IMR-90 (cell line): ENCODE data around the gene SLC25A12. TPM values are rescaled to one million over a fixed set of nuclear protein-coding genes. Genes with fewer than 3 reads are reported as not detected.

Experiments
- ATAC-seq: fragments of 200-7000 bp; cut with Tn5 transposase; 2 replicates; pipeline ENCODE4 v1.9.1; 2020; ENCODE audit warnings: low read depth, mild to moderate bottlenecking, moderate library complexity
- BruUV-seq: library from RNA; stranded (reverse); fragments of 400-500 nt; replicated peaks from 2 replicates; lab custom pipeline; 2021; lab: Mats Ljungman, UMichigan
- CTCF ChIA-PET: fragments of 300-600 bp; formaldehyde crosslinking; extraction: SDS; loops from one replicate; lab custom pipeline; 2021; ENCODE audit warnings: antibody characterized with exemption; lab: Yijun Ruan, JAX
- POLR2A ChIA-PET: fragments of 300-600 bp; sonication (Branson Sonifier 250); formaldehyde crosslinking; loops from one replicate; lab custom pipeline; 2022; ENCODE audit warnings: antibody characterized with exemption; ENCODE audit not compliant: unreplicated experiment; lab: Charles Lee
- DNase-seq: peaks from one replicate; pipeline ENCODE4 v3.0.0; 2013
- H2AFZ ChIP-seq: replicated peaks from 2 replicates; pipeline ENCODE3; 2013; ENCODE audit warnings: low read length, mild to moderate bottlenecking; ENCODE audit not compliant: poor library complexity
- H2AK5ac ChIP-seq: 2 replicates; pipeline ENCODE4 v1.6.1; 2013; ENCODE audit warnings: low read depth, low read length, inconsistent platforms
- H2AK9ac ChIP-seq: replicated peaks from 2 replicates; pipeline ENCODE3; 2013; ENCODE audit warnings: mild to moderate bottlenecking, low read depth, low read length, moderate library complexity; ENCODE audit not compliant: poor library complexity
- H2BK120ac ChIP-seq: 2 replicates; pipeline ENCODE4 v1.6.1; 2013; ENCODE audit warnings: low read depth, low read length, inconsistent platforms
- H2BK15ac ChIP-seq: 3 replicates; pipeline ENCODE4 v1.6.1; 2013; ENCODE audit warnings: low read depth, low read length, inconsistent platforms
- H2BK20ac ChIP-seq: 2 replicates; pipeline ENCODE4 v1.6.1; 2013; ENCODE audit warnings: low read depth, mild to moderate bottlenecking, inconsistent platforms, low read length, moderate library complexity
- H2BK5ac ChIP-seq: 2 replicates; pipeline ENCODE4 v1.6.1; 2013; ENCODE audit warnings: mild to moderate bottlenecking, low read depth, low read length, inconsistent platforms; ENCODE audit not compliant: poor library complexity, severe bottlenecking
- H3K14ac ChIP-seq: replicated peaks from 2 replicates; pipeline ENCODE4 v1.6.1; 2013; ENCODE audit warnings: low read depth, low read length, inconsistent platforms
- H3K18ac ChIP-seq: 2 replicates; pipeline ENCODE4 v1.6.1; 2013; ENCODE audit warnings: low read depth, low read length, control low read depth
- H3K23ac ChIP-seq: 2 replicates; pipeline ENCODE4 v1.6.1; 2013; ENCODE audit warnings: low read depth, low read length, inconsistent platforms
- H3K27ac ChIP-seq: 2 replicates; pipeline ENCODE4 v1.5.1; 2013; ENCODE audit warnings: mild to moderate bottlenecking, control low read depth, low read length; ENCODE audit not compliant: insufficient read depth
- H3K27me3 ChIP-seq: 2 replicates; pipeline ENCODE4 v1.6.1; 2013; ENCODE audit warnings: low read length; ENCODE audit not compliant: control insufficient read depth, insufficient read depth
- H3K36me3 ChIP-seq: 2 replicates; pipeline ENCODE4 v1.6.1; 2013; ENCODE audit warnings: low read length, mixed read lengths; ENCODE audit not compliant: control insufficient read depth, insufficient read depth
- H3K4ac ChIP-seq: 2 replicates; pipeline ENCODE4 v1.6.1; 2013; ENCODE audit warnings: low read depth, low read length, inconsistent platforms
- H3K4me1 ChIP-seq: 2 replicates; pipeline ENCODE4 v1.6.1; 2013; ENCODE audit warnings: low read length, mixed read lengths; ENCODE audit not compliant: control insufficient read depth, insufficient read depth
- H3K4me2 ChIP-seq: 2 replicates; pipeline ENCODE4 v1.6.1; 2013; ENCODE audit warnings: low read depth, mild to moderate bottlenecking, control low read depth, low read length, moderate library complexity
- H3K4me3 ChIP-seq: 2 replicates; pipeline ENCODE4 v1.5.1; 2013; ENCODE audit warnings: low read depth, mild to moderate bottlenecking, control low read depth, low read length, moderate library complexity; ENCODE audit not compliant: insufficient read depth
- H3K56ac ChIP-seq: 2 replicates; pipeline ENCODE4 v1.6.1; 2013; ENCODE audit warnings: low read length, inconsistent platforms; ENCODE audit not compliant: insufficient read depth; ENCODE audit errors: extremely low read depth
- H3K79me1 ChIP-seq, 2 experiments: 2 replicates each; pipeline ENCODE4 v1.6.1; 2013; ENCODE audit warnings: low read length in 2 of 2, inconsistent platforms in 1 of 2, low read depth in 1 of 2
- H3K9ac ChIP-seq: 2 replicates; pipeline ENCODE4 v1.6.1; 2013; ENCODE audit warnings: low read depth, low read length, control low read depth
- H3K9me1 ChIP-seq: 2 replicates; pipeline ENCODE4 v1.6.1; 2013; ENCODE audit warnings: low read length, inconsistent platforms; ENCODE audit not compliant: insufficient read depth
- H3K9me3 ChIP-seq: 2 replicates; pipeline ENCODE4 v1.6.1; 2013; ENCODE audit warnings: low read length; ENCODE audit not compliant: control insufficient read depth, insufficient read depth
- H4K20me1 ChIP-seq: 2 replicates; pipeline ENCODE4 v1.6.1; 2013; ENCODE audit warnings: low read length, inconsistent platforms; ENCODE audit not compliant: insufficient read depth
- H4K5ac ChIP-seq: 2 replicates; pipeline ENCODE4 v1.6.1; 2013; ENCODE audit warnings: mild to moderate bottlenecking, low read depth, low read length, control low read depth
- H4K8ac ChIP-seq, 2 experiments: 2 replicates each; pipeline ENCODE4 v1.6.1; 2013; ENCODE audit warnings: low read depth in 2 of 2, low read length in 2 of 2, control low read depth in 1 of 2, inconsistent platforms in 1 of 2
- H4K91ac ChIP-seq: 2 replicates; pipeline ENCODE4 v1.6.1; 2013; ENCODE audit warnings: low read depth, low read length, inconsistent platforms; ENCODE audit not compliant: insufficient read depth
- CEBPB ChIP-seq: IDR thresholded peaks from 2 replicates; pipeline ENCODE4 v1.6.1; 2012; ENCODE audit warnings: low read depth, low read length, improper control_type of control experiment
- RAD21 ChIP-seq: IDR thresholded peaks from 2 replicates; pipeline ENCODE4 v1.6.1; 2012; ENCODE audit warnings: low read length, improper control_type of control experiment
- WGBS, 2 experiments: methylation state at CpG; one replicate each; pipeline versions ENCODE4 v1.1.5 to v1.1.7; 2013; ENCODE audit warnings: missing lambda C conversion rate in 2 of 2; ENCODE audit not compliant: insufficient read length in 1 of 2; ENCODE audit errors: extremely low coverage in 2 of 2; 5-methylcytosine and 5-hydroxymethylcytosine counted together
- dilution Hi-C: fragments of 300-500 bp; cut with HindIII; formaldehyde crosslinking; loops from one replicate; pipeline ENCODE4 v1.14.3; 2018; ENCODE audit warnings: low sequenced_read_pairs; ENCODE audit not compliant: unreplicated experiment
- in situ Hi-C: fragments of 300-500 bp; cut with MboI; formaldehyde crosslinking; loops from 3 replicates; pipeline ENCODE4 v1.14.3; 2019; ENCODE audit warnings: low sequenced_read_pairs, inconsistent platforms, mixed read lengths
- intact Hi-C: fragments of 100-400 bp; cut with micrococcal nuclease; formaldehyde crosslinking; loops from 2 replicates; pipeline ENCODE4 v1.10.0; 2022
- polyA plus RNA-seq, 3 experiments: library from polyadenylated mRNA; depleted of rRNA; stranded (reverse); fragments of >200 nt; gene quantifications; 2 replicates each; pipeline ENCODE4 v1.2.3, GENCODE V29; 2012; ENCODE audit warnings: low replicate concordance in 1 of 3
- total RNA-seq: library from RNA; depleted of rRNA; stranded (reverse); fragments of >200 nt; gene quantifications from 2 replicates; pipeline ENCODE4 v1.2.3, GENCODE V29; 2012

SLC25A12 gene
- total and polyA plus RNA-seq, 2 of the 4 experiments (the other 2 are of a cell fraction), result 16.3 to 17.6 TPM

DNA sequence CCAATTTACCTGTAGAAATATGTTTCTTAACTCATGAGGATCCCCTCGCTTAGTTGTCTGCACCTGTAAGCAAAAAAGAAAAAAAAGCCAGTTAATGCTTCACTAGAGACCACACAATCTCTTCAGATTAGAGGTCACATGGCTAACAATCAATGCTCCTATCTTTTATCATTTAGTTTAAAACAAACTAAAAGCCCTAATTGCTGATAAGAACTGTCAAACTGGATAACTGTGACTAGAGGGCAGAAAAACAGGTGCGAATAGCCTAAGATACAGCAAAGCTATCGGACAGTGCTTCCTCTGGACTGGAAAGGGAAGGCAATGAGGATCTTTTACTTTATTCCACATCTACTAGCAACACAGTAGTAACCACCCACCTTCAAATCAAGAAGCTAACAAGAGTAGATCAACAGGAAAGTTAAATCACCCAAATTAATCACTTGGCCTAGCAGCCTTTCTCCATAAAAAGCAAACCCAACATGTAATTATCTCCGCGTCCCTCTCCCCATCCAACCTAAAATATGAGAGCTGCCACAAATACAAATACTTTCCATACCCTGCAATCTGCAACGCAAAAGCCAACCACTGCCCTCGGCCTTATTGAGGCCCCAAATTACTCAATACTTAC is 734 bp downstream of the SLC25A12 start:
- H3K4me2 ChIP-seq, result peak overlapping the region; percentile 96
- intact Hi-C loops (loop anchor here (5.0 kb wide), 1 partner anchor 81 kb away; no protein-coding TSS in a partner anchor), dilution Hi-C loops (no loop called here), in situ Hi-C loops (no loop called here)
- peak overlapping the region; percentile 99 for H2AFZ ChIP-seq
- H2BK15ac ChIP-seq, result no peak overlapping the region
- peak overlapping the region; percentile 85; the same call in 1 of the 2 replicates for H3K23ac ChIP-seq
- no peak for TF ChIP-seq RAD21
- 0 out of 2 replicates have a peak, but pooled peaks have one; percentile 21 for TF ChIP-seq CEBPB
- H3K56ac ChIP-seq, result peak overlapping the region; percentile 50; the same call in 1 of the 2 replicates
- peak overlapping the region; percentile 68 for H4K5ac ChIP-seq
- H3K9ac ChIP-seq, result peak overlapping the region; percentile 82
- H4K91ac ChIP-seq, result no peak overlapping the region
- peak overlapping the region; percentile 37 for H2BK5ac ChIP-seq
- no peak overlapping the region; the same call in 1 of the 2 replicates for H3K18ac ChIP-seq
- BruUV-seq, result no TSS peak
- H2BK120ac ChIP-seq, result no peak overlapping the region
- peak overlapping the region; percentile 94 for H2AK5ac ChIP-seq
- H3K4ac ChIP-seq, result peak overlapping the region; percentile 86
- no peak for DNase-seq
- H3K27me3 ChIP-seq, result no peaks in the 10 kb centered on the region
- peak overlapping the region; percentile 82 to 94; a peak in 3 of 4 replicates for H4K8ac ChIP-seq
- ATAC-seq, result no peak
- CTCF ChIA-PET, result interaction anchor here (0.6 to 2.0 kb wide), 2 partner anchors 17 to 847 kb away, joined by 3 to 4 read pairs; no protein-coding TSS in a partner anchor
- peak overlapping the region; percentile 92 for H2AK9ac ChIP-seq
- peak overlapping the region; percentile 85 for H3K4me3 ChIP-seq
- H3K79me1 ChIP-seq, result peaks cover 8 to 9% of the 10 kb centered on the region in 2 experiments; a peak in 3 of 4 replicates
- H4K20me1 ChIP-seq, result no peaks in the 10 kb centered on the region
- no peaks in the 10 kb centered on the region; the same call in 1 of the 2 replicates for H3K36me3 ChIP-seq
- H3K9me3 ChIP-seq, result no peaks in the 10 kb centered on the region
- WGBS, 2 experiments, result 31% methylated on average over 4 of the region's 7 CpGs; no CpG with 5 or more reads in 1 of the 2 experiments
- H3K14ac ChIP-seq, result peak overlapping the region; percentile 90
- no peaks in the 10 kb centered on the region for H3K4me1 ChIP-seq
- H2BK20ac ChIP-seq, result no peak overlapping the region
- 0 out of 2 replicates have a peak, but pooled peaks cover 3% of the 10 kb centered on the region for H3K9me1 ChIP-seq
- POLR2A ChIA-PET, result interaction anchor here (0.8 kb wide), 1 partner anchor 80 kb away, joined by 7 read pairs; no protein-coding TSS in a partner anchor
- H3K27ac ChIP-seq, result peak overlapping the region; percentile 60; the same call in 1 of the 2 replicates
